Measurements from ENCODE around the gene PDE5A.

Gene PDE5A

DNA sequence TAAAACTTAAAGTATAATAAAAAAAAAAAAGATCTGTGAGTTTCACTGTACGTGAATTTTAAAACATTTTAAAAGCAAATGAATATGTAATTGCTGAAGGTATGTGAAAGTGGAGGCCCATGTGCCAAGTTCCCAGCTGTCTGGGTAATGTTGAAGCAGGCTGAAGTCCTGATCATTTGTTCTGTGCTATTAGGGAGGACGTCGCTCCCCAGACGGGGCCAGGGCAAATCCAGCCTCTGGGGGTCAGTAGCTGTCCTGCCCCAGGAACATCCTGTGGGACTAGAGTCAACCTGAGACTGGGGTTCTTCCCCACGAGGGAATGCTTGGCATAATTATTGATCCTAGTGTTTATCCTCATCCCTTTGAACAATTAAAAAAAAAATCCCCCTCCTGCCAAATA is 48.8 kb downstream of the PDE5A start:
- DNase-seq, result no peak

DNA sequence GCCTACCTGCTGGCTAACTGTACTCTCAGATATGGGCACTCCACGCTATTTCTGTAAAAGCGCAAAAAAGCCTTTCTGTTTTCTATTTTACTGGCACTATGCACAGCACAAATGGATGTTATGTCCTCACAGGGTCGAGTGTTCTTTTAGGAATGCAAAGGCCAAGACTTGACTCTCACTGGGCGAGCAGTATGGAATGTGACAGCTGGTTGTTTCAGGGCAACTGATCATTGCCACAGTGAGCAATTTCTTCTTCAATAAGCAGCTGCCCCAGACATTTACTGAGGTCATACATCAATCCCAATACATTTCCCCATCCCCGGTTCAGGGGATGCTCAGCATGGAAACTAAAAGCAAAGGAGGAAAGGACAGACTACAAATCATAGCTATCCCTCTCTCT is 58.2 kb downstream of the PDE5A start:
- DNase-seq, result peak; percentile 22

DNA sequence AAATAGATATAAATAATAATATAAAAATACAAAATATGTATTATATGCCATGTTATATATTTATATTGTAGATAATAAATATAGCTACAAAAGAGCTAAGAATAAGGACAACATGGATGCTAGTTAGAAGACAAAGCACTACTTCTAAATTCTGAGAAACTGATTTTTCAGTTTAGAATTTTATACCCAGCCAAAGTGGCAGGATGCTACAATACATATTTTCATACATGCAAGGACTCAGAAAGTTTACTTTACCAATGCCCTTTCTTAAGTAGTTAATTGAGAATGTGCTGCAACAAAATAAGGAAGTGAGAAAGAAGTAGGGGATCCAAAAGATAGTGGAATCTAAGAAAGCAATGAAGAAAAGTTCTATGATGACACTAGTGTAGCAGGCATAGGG is 64.5 kb downstream of the PDE5A start:
- DNase-seq, result no peak

DNA sequence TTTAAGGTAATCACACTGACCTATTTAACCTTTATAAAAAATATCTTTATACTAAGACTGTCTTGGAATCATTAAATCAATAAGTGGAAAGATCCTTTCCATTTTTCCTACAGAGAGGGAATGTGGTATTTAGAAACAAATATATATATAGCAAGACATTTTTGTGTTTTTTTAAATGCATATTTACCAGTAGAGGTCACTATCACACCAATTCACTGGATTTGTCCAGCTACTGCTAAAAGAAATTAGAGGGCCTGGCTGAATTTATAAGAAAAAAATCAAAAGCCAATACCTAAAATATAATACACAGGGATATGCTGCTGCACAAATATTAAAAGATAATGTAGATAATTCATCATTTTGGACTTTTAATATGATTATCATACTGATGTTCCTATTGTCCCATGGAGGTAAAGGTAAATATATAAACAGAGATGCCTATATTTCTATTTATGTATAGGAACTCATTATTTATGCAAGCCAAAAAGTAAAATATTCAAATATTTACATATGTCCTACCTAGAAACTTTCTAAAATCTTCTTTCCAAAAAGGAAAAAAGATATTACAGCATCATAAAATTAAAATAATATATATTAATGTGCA is 69.5 kb downstream of the PDE5A start:
- no peak for DNase-seq

DNA sequence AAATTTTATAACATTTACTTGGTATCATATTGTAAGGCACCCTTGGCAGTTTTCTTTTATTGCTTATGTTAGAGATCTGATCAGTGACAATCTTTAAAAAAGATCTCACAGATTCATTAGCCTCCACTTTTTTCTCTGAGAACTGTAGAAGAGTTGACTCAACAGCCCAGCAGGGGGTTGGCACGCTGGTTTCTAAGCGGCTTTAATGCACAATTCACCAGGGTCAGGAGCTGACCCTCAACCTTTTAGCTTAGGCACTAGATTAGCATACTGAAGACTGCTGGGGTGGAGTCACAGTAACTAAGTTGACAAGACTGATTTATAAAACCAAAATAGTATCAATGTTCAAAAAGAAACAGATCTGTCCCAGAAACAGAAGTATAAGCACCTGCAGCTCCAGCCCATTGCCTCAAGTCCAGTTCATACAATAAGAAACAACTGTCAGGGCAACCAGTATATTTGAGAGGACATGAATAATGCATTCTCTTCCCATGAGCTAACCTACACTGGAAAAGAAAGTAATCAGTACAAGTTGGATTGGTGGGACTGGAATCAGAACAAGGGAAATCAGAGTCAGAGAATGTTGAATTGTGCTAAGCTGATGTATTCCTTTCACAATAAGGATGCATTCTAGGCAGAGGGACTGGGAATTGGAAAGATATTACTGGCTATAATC is 77.6 kb downstream of the PDE5A start:
- no peak for DNase-seq

DNA sequence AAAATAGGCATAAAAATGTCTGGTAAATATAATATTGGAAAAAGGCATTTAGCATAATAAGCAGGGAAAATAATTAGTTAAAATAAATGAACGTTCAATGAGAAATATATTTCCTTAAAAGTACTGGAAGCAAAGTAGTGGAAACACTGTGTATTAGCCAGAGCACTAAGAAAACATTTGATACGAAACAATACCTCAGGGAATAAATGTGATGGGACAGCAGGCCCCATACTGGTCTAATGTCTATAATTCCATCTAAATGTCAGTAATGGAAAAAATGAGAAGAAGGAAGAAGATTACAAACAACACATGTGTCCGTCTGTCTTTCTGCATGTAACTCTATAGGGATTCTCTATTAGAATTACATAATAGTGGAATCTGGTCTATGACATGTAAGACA is 79.0 kb downstream of the PDE5A start:
- DNase-seq, result no peak

DNA sequence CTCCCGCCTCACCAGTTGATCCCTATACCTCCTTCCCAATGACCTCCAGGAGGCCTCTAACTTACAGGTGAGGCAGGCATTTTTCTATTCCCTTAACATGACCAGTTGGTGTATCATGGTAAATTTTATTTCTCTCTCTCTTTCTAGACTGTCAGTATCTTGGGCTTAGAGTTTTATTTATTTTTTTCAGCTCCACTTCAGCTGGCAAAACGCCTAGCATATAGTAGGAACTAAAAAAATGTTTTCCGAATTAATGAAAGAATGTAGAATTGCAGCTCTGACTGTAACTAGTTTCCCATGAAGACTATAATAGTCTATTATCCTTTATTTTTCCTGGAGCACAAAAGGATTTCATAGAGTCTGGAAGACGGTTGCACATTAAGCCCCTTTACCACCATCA is 84.8 kb downstream of the PDE5A start:
- no peak for DNase-seq

DNA sequence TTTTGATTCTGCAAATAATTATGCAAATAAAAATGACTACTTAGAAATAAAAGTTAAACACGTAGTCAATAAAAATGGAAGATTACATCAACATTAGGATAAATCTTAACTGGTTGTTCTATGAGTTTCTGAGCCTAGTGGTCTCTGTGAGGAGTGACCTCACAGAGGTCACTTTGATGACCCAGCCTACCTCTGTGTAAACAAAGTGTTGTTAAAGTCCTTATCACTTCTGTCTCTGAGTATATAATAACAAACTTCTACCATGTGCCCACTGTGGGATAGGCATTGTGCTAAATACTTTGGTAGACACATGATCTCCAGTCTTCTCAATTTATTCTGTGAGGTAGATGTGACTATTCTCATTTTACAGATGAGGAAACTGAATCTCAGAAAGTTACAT is 85.4 kb downstream of the PDE5A start:
- DNase-seq, result no peak

DNA sequence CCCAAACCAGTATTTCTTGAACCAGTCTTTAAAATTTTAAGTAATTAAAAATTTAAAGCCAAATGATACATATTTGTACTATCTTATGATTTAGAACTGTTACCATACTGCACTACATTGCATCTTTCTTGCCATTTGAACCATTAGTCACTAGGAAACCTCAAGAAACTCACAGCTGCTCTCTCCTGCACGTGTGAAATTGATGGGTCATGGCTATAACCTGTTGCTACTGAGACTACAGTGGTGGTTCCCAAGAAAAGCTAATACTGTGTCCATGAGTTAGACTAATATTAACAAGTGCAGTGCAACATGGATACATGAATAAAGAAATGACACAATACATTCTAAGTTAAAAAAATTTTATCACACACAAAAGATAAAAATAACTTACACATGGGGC is 88.4 kb downstream of the PDE5A start:
- DNase-seq, result no peak

DNA sequence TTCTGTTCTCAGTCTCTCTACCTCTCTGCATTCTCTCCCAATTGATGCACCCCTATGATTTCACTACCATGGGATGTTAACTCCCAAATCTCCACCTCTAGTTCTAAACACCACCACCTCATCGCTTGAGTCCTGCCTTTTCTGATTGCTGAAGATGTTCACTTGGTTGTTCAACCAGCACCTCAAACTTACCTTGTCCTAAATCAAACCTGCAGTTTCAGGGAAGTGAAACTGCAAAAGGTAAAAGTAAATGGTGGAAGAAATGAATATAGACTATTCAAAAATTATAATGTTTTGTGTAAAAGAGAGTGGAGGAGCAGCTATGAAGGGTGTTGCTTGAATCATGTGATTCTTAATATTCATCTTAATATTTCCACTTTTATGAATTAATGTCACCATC is 91.0 kb downstream of the PDE5A start:
- no peak for DNase-seq

DNA sequence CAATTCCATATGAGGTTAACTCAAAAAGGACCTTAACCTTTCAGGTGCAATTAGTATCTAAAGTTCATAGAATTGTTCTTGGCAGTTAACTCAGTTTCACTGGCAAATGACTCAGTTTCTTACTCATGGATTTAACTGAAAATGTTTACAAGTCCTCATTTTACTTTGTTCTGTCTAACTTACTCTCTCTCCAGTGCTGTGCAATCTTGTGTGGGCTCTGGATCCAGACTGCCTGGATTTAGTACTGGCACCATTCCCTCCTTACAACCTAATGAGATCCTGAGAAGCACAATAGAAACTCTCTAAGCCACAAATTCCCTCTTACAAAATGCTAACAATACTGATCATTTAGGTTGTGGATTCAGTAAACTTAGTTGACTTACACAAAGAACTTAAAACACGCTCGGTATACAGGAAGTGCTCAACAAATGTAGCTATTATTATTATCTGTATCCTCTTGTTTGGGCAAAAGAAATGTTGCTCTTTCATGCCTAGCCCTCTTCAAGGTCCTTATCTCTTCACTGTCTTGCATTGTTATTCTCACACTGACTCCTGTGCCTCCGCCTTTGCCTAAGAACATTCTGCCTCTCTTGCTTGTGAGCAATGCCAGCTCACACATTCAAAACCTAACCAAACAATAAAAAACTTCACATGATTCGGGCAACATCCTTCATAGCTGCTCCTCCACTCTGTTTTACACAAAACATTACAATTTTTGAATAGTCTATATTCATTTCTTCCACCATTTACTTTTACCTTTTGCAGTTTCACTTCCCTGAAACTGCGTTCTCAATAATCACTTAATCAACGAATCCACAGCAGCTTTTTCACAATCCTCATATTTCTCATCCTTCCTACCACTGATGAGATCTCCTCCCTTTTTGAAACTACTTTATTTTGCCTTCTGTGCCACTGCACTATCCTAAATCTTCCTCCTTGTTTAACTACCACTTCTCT is 91.8 kb downstream of the PDE5A start:
- DNase-seq, result no peak

DNA sequence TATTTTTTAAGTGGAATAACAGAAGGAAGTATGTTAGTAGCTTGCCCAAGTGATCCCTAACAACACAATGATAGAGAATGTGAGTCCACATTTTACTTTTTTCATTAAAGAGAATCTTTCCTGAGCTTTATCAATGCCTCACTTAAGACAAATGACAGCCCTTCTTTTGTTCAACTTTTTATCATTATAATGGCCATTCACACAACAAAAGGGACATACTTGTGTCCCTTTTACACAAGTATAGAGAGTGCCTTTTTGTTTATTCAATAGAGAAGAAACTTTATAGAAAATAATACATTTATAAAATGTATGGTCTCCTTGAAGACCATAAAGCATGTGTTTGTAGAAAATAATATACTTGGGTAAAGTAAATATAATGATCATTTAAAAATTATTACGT is 96.3 kb downstream of the PDE5A start:
- no peak for DNase-seq

DNA sequence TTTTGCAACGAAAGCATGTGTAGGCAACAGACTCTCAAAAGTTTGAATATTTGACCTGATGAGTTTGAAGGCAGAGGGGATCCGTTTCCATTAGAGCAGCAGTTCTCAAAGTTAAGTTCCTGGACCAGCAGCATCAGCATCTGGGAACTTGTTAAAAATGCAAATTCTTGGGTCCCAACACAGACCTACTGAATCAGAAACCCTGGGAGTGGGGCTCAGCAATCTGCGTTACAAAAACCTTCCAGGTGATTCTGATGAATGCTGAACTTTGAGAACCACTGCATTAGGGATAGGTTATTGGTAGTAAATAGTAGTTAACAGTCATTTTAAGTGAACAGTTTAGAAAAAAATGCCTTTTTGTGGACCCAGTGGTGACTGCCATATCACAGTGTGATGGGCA is 98.8 kb downstream of the PDE5A start:
- DNase-seq, result no peak

DNA sequence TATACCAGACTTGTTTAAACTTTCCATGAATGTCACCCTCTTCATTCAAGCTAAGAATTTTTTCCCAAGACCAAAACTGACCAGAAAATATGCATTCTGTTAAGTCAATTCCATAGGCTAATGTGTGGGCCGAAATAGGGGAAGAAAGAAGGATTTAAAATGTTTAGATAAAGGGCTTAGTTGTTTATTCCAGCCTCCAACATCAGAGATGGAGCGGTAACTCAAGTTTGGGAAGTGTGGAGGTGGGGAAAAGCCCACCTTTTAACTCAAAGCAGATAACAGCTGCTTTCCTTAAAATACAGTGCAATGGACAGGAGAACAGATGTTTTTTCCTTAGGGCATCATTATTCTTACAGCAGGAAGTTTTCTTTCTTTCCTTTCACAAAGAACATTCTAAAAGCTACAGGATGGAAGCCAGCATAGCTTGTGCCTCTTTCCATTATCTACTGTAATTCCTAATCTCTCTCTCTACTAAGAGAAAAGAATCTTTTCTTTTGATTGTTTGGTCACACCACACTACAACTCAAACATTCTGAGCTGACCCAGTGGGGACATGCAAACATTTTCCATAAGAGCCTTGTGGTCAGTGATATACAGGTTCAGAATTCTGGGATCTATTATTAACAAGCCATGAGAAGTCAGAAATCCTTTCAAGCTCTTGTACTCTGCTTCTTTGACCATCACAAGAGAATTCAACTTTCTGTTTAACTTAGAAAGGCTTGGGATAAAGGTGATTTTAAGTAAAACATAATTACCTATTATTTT is 101.6 kb downstream of the PDE5A start:
- DNase-seq, result no peak

DNA sequence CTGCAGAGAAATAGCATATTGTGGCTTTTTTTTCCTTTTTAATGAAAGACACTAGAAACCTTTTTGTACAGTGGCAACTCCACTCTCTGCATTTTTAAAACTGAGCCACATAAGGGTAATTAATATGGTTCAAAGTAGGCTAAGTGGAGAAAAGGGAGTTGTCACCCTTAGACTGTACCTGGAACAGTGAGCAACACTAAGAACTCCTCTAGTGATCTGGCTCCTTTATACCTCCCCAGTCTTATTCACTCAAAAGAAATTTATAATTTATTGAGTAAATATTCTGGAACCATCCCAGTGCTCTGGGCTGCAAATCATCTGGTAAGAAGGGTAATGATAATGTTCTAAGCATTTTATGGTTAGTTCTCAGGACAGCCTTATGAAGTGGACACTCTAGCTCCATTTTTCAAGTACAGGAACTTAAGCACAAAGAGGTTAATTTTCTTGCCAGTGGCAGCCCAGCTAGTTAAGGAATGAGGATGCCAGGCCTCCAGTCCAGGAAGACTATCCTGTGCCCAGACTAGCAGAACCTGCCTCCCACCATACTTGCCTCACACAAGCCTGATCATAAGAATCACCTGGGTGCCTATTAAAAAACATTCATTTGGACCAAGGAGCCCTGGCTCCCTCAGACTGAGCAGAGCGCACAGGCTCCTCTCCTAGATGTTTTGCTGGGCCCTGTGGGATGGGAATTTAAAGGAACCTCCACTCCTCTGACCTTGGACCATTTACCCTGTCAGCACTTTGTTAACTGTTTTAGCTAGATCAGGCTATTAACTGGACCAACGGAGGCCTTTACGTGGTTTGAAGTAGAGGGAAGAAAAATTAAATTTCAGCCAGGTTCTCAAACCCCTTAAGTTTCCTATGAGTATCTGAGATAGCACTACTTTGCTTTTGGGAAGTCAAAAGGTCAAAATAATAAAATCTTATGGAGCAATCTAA is 102.6 kb downstream of the PDE5A start:
- DNase-seq, result no peak

DNA sequence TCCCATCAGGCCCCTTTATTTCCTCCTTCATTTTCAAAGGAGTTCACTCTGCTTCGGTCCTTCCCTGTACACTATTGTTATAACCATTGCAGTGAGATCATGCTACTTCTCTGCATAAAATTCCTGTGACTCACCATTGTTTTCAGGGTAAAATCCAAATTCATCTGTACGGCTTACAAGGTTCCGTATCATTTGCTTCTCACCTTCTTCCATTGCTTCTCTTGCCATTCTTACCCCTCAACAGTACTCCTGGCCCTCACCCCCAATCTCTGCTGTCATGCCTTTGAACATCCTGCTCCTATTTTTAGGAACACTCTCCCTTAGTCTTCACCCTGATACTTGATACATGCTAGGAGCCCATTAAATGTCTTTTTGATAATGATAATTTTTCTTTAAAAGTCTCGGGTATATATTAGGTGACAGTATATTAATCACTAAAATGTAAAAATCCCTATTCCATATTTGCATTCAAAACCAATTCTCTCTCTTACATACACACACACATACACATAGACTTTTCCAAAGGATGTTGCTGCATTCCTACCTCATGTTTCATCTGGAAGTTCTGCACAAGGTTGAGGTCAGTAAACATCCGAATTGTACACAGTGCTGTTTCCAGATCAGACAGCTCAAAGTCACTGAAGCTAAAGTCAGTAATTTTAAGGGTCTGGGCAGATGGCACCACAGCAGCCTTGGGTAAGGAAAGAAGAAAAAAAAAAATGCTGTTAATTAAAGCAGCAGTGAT is 103.4 kb downstream of the PDE5A start:
- DNase-seq, result no peak

DNA sequence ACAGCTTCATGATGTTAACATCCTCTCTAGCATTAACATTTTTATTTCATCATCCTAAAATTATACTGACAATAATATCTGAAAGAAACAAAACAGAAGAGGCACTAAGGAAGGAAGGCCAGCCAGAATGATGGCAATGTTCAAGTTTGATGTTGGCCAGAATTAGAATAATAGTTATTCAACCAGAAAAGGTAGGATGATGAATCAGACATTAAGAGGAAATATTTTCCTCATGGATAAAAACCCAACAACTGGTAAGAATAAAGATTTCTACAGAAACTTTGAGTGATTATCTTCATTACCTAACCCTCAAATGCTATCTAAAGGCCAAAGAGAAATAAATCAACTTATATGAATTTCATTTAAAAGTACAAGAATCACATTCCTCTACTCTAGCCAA is 105.2 kb downstream of the PDE5A start:
- DNase-seq, result no peak

DNA sequence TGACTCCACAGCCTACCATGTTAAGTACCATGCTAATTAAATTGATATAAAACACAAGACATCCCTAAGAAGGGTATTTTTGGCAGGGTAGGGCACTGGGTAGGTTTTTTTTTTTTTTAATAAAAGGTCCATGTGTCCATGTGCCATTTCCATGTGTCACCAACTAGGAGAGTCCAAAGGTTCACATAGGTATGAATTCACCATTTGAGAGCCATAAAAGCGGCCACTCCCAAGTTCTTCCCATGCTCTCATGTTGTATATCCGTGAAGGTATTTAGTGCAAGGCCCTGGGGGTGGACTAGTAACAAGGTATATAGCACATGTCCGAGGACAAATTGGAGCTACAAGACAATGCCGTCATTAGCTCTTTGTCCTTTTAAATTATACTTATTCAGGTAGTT is 107.3 kb downstream of the PDE5A start:
- no peak for DNase-seq

DNA sequence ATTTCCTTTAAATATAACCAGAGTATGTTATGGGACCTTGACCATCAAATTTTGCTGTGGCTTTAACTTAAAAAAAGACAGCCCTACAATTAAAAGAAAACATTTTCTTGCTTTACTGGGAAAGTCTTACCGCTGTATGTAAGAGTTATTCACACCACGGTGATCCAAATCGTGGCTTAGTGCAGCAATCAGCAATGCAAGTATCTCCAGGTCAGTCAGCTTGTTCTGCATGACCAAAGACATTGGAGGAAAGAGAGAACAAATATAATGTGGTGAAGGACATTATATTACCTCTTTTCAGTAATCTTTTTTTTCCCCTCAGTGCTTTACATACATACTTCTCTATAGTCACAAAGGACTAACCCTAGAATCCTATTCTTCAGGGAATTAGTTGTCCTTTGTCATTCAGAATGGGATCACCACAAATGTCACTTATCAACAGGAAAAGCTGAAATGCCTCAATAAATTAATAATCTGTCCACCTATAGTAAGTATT is 109.6 kb downstream of the PDE5A start:
- no peak for DNase-seq

DNA sequence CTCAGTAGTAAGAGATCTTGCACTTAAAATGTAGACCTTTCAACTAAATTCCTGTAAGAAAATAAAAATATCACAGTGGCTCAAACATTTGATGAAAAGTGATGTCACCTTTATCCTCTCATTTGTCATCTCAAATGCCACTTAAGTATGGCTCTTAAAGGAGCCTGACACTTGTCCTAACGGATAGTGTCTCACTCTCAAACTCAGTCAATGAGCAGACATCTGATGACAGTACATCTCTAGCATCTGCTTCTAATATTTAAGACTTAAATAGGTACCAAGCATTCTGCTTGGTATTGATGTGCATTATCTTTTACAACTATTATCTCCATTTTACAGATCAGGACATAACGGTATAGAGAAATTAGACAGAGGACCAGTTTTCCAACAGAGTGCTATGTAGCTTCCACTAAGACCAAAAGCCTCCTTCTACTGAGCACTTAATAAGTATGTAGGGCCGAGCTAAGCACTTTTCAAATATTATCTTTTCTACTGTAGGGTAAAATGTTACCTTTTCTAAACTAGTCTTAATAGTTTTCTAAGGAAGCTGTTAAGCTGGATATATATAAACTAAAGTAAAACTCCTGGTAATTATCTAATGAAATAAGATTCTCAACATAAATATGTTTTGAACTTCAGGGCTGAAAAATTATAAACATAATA is 110.2 kb downstream of the PDE5A start:
- DNase-seq, result no peak

All from right hindlimb (tissue), 1 donor.